ENCODE data around the gene CTNNBIP1.
A peak's percentile ranks its signal among the peaks of the same experiment; 100 is the strongest.
"Not testable (repeated sequence)": the region's sequence is repeated elsewhere in the genome, so short reads cannot be mapped to it uniquely, and the experiment has no call there.

The CTNNBIP1 gene, protein sequence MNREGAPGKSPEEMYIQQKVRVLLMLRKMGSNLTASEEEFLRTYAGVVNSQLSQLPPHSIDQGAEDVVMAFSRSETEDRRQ

DNA sequence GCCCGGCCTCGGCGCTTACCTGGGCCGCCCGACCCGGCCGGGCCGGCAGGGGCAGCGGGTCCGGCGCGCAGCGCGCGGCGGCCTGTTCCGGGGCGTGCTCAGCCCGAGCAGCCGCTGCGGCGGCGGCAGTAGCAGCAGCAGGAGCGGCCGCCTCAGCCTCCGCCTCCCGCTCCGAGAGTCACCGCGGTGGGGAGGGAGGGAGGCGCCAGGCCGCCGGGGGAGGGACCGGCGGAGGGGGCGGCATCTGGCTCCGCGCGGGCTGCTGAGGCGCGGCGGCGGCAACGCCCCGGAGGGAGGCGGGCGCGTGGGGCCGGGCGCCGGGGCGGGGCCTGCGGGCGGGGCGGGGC lies at the start of gene CTNNBIP1:
TSS of gene CTNNBIP1 (minus strand) at position 194 of the 347 bp plus-strand sequence. CDS start 38,205 bp downstream, outside the sequence.
- DNase-seq (ENCODE audit: low spot score), result peak; percentile 79

DNA sequence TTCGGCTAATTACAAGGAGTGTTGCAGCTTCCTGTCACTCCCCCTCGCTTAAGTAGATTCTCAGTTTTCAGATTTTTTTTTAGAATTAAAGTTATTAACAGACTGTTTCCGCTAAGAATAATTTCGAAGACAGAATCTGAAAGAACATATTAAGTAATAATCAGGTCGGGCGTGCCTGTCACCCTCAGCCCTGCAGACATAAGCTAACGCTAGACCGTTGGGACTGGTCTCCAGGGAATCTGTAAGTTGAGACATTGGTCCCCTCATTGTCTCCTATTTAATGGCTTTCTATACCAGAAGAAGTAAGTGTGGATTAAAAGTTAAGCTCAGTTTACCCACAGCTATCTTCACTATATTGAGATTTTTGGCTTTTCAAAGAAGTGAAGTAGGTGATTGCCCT lies 47.7 kb upstream of the CTNNBIP1 start:
- DNase-seq (ENCODE audit: low spot score), result no peak

DNA sequence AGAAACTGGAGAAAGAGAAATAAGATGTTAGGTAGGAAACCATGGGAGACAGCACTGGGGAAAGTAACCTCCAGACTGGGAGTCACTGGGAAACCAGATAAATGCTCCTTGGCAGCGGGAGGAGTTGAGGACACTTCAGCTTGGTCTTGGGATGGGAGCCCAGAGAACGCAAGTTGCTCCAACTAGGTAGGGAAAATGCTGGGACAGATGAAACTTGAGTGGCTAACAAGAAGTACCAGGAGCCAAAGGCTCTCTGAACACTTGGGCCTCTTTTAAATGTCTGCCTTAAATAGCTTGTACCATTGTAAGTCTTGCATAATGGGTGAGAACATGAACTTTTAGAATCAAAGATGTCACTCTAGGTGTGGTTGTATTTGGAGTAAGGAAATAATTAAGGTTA lies 36.2 kb upstream of the CTNNBIP1 start:
- DNase-seq (ENCODE audit: low spot score), result no peak

DNA sequence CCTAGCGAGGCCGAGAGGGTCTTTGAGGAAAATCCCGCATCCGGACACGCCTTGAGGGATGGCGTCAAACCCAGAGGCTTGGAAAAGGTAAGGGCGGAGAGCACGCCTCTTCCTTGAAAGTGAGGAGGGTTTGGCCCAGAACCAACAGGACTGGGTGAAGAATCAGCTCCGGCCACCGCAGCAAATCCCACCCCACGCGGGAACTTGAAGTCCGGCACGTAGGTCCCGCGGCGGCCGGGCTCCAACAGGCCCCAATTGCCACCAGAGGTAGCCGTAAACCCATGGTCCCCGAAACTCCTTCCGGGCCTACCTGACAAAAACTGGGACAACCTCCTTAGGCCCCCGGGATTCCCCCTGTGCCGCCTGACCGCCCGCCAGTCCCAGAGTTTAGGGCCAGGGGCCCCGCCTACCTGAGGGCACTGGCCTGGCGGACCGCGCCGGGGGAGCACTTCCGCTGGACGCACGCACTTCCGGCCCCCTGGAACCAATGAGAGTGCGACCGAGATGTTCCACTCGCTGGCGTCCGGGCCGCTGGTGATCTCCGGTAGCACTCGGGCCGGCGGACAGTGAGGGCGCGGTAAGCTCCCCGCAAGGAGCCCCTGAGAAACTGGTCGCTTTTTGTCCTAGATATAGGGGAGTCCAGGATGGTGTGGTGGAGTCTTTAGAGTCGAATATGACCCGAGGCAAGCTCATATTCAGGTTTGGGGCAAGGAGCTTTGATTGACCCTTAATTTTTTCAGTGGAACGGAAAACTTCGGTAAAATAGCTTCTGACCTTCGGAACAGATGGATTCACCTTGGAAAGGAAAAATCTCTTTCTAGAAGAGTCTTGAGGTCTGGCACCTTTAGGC lies 33.1 kb upstream of the CTNNBIP1 start, which contains the start of the genes LZIC and NMNAT1:
TSS of gene LZIC (minus strand) at position 453 of the 850 bp plus-strand sequence. CDS start 6,772 bp downstream, outside the sequence.
TSS of gene NMNAT1 (plus strand) at position 537 of the 850 bp plus-strand sequence. CDS start 28,599 bp downstream, outside the sequence.
- peak; percentile 78 for DNase-seq (ENCODE audit: low spot score)

DNA sequence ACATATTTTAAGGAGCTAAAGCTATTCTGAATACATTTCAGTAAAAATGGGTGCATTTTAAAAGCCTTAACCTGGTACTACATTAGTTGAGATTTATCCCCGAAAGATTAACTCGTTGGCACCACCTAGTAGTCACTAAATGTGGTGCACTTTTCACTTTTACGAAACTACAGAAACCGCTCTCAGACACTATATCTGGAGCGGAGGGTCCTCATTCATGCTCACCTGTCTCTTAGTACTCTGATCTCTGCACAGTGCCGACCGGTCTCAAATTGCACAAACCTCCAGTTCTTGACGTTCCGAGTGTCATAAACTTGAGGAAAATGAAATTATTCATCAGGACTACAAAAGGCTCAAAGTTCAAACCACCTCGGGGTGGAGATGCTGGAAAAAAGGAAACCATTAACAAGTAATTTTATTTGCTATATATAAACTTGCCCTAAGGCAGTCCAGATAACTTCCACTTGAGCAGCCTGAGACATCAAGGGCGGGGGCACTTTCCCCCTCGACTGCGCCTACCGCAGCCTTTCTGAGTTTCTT lies 32.4 kb upstream of the CTNNBIP1 start:
- DNase-seq (ENCODE audit: low spot score), result peak; percentile 60

DNA sequence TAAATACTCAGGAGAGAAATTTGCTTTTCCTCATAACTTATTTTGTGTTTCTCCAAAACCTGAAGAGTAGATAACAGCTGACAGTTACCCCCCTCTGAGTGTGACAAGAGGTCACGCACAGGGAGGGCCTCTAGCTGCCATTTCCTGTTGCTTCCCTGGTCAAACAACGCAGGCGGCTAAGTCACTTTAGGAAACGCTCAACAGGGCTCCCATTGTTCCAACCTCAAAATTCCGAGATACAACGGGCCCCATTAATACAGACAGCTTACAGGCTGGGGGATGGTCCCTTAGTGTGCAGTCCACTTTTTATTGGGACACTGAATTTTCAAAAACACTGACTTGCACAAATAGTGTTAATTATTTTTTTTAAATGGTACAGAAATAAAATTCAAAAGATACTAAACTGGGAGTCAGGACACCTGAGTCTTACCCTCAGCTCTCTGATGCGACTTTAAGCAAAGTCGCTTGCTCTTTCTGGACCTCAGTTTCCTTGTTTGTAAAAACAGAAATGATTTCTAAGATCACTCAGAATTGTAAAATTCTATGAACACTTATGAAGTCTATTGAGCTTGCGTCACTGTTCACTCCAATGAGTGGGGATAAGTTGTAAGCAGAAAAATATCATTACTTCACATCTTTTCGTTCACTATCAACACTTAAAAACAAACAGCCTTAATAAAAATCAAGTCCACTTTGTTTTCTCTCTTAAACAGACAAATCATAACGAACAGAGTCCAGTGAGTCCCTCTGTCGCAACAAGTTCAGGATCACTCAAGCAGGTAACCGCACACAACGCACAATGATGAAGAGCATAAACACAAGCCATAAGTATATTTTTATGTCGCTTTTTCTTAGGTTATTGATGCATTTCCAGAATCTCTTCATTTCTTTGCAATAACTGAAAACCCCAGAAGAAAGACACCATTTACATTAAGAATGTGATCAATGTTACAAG lies 19.6 kb upstream of the CTNNBIP1 start:
- peak; percentile 67 for DNase-seq (ENCODE audit: low spot score)

DNA sequence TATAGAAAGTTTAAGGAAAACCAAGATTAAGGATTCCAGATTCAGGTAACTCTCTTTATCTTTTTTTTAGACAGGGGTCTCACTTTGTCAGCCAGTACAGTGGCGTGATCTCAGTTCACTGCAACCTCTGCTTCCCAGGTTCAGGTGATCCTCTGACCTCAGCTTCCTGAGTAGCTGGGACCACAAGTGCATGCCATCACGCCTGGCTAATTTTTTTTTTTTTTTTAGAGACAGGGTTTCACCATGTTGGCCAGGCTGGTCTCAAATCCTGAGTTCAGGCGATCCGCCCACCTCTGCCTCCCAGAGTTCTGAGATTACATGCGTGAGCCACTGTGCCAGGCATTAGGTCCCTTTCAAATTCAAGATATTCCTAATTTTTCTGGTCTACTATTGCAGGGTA lies 17.2 kb upstream of the CTNNBIP1 start:
- no peak for DNase-seq (ENCODE audit: low spot score)

DNA sequence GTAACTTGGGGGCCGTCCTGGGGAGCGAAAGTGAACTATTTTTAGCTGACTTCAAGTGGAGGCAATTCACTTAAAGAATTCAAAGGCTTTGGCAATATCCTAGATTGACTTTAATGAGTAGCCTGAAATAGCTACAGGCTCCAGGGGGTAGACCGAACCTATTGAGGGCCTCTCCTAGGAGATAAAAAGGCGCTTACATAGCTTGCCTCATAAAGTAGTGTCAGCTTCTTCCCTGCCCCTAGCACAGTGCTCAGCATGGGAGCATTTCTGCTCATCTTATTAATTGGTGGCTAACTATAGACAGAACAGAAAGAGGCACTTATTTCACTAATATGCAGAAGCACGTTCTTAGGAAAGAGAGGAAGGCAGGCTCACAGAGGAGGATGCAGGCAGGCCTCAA lies 12.3 kb upstream of the CTNNBIP1 start:
- peak; percentile 31 for DNase-seq (ENCODE audit: low spot score)

DNA sequence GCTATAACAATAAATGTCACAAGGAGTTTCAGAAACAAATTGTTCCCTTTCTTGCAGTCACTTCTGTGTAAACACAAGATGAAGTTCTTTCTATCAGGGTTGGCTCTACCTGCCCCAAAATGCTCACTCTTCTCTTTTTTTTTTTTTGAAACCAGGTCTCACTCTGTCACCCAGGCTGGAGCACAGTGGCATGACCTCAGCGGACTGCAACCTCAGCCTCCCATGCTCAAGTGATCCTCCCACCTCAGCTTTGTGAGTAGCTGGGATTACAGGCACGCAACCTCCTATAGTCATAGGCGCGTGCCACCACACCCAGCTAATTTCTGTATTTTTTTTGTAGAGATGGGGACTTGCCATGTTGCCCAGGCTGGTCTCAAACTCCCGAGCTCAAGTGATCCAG lies 10.5 kb upstream of the CTNNBIP1 start:
- DNase-seq (ENCODE audit: low spot score), result no peak

DNA sequence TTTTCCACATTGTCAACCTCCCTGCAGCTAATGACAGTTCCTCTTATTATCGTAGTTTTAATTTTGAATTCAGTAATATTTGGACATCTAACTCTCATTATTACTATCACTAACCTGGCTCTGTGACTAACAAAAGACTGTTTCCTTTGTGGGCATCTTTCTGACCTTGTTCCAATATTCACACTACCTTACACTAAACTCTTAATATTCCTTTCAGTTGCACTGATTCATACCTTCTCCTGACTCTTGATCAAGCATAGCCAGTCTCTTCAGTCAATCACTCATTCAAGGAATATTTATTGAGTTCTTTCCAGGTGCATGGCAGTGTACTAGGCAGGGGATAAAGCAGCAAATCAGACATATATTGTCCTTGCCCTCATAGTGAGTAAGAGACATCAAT lies 7.8 kb upstream of the CTNNBIP1 start:
- DNase-seq (ENCODE audit: low spot score), result no peak

DNA sequence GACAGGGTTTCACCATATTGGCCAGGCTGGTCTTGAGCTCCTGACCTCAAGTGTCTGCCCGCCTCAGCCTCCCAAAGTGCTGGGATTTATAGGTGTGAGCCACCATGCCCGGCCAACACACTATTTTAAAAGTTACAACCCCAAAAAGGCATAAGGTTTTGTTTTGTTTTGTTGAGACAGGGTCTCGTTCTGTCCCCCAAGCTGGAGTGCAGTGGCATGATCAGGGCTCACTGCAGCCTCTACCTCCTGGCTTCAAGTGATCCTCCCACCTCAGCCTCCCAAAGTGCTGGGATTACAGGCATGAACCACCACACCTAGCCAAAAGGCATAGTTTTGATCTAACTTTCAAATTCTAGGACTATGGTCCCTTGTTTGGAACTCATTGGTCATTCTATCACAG lies 7.4 kb upstream of the CTNNBIP1 start:
- not testable (repeated sequence) for DNase-seq (ENCODE audit: low spot score)

DNA sequence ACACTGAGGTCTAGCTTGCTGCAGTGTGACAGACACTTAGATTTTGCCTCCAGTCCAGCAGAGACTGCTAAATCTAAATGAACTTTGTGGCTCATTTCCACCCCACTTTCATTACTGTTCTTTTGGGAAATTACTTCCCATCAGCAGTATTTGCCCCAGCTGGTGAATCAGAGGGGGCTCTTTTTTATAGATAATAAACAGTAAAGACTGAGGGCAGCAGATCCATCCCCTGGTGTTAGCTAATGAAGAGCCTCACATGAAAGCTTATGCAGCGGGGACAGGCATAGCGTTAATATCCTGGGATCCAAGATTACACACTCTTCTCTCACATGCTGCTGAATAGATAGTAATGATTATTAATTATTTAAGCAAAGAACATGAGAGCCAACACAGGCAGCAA lies 6.4 kb upstream of the CTNNBIP1 start:
- no peak for DNase-seq (ENCODE audit: low spot score)

DNA sequence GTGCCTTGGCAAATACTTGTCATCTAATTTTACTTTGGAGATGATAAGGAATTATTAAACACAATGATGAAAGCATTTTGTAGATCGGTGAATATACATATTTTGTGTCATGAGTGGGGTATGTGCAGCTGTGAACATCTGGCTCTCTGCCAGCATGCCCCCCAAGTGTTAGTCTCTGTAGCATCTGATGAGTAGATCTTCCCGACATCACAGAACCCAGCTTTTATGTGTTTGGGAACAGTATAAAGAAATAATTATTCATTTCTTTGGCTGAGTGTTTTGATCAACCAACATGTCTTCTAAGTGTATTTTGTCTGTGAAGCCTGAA lies 4.5 kb upstream of the CTNNBIP1 start:
- DNase-seq (ENCODE audit: low spot score), result no peak

DNA sequence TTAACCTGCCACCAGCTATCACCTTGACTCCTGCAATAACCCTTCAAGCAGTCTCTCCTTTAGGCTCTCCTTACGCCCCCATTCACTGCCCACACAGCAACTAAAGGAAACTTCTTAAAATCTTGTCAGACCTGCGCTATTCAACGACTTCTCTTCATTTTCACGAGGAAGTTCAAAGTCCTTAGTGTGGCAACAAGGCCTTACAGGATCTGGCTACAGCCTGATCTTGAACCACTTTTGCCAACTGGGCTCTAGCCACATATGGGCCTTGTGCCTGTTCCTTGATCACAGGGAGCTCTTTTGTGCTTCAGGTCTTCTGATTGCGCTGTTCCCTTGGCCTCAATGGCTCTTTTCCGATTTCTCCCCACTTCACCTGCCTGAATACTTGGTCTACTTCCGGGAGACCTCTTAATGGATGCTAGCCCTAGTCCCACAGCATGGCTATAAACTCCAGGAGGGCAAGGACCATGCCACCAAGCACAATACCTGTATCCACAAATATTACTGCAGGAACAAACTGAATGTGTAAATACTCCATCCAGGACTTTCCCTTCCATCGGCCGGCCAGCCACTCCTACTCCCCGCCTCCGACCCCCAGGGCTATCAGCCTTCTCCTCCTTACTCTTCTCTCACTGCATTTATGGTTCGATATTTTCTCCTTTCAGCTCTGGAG lies 2.3 kb upstream of the CTNNBIP1 start:
- peak; percentile 36 for DNase-seq (ENCODE audit: low spot score)

DNA sequence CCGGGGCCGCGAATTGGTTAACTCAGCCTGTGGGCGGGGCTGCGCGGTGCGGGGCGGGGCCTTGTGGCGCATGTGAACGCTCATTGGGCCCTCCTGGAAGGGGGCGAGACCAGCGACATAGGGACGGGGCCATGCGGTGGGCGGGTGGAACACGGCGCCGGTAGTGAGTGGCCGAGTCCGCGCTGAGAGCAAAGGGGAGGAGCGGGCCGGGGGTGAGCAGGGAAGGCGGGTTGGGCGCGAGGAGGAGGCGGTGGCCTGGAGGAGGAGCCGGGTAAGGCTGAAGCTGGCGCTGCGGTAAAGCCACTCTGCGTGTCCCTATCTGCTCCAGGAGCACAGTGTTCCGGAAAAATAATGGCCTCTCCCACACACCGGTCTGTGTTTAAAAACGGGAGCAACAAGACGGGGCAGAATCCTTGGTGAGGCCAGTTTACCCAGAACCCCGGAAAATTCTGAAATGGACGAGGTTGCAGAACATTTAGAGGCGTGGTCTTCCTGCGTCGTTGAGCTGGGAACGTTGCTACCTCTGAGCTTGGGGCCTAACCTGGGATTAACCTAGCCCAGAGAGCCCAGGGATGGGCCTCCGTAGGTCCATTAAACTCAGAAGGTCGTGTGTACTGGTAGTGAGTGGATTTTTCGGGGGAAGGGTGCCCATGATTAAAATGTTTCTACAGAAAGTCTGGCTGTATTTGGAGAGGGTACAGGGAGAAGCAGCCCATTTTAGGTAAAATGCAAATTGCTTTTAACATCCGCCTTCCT lies 532 bp upstream of the CTNNBIP1 start:
- DNase-seq (ENCODE audit: low spot score), result peak; percentile 89

DNA sequence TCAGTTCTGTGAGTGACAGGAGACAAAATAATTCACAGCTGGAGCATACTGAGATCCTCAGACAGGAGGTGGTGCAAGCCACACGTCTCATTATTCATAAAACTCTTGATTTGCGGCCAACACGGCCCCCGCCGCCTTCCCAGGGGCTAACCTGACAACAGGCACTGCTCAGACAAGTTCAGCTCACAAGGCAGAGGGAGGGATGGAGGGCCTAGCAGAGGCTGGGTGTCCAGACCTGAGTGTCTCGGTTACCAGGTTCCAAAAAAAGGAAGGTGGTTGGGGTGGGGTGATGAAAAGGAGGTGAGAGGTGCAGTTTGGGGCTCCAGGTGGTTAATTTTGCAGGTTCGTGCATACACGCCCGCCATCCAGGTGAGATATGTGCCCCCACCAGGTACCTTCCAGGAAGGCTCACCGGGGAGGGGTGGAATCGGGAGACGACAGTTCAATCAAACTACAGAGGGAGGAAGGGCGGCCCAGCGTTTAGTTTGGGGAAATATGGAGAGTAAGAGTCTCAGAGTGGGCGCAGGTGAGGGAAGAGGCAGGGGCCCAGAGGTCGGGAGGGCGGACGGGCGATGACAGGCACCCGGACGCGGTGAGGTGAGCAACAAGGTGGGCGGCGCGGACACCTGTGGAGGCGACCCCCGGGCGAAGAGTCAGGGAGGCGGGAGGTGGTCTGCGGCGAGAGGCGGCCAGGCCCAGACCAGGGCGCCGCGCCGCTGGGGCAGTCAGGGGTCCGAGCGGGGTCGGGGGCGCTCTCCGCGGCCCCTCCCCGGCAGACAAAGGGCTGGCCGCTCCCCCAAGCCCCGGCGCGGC lies 629 bp downstream of the CTNNBIP1 start:
- peak; percentile 23 for DNase-seq (ENCODE audit: low spot score)

DNA sequence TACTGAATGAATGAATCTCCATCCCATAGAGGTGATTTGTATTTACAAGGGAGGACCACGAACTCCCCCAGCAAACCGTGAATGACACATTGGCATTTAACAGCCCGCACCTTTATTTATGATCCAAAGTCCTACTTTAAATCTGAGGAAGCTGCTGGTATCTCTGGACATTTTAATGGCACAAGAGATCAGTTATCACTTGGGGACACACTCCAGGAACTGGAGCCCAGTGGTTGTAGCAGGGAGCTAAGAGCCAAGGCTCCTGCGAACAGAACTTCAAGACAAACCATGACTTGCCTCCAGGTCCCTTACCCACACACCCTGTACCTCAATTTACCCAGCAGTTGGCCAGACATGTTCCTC lies 1.2 kb downstream of the CTNNBIP1 start:
- DNase-seq (ENCODE audit: low spot score), result no peak

DNA sequence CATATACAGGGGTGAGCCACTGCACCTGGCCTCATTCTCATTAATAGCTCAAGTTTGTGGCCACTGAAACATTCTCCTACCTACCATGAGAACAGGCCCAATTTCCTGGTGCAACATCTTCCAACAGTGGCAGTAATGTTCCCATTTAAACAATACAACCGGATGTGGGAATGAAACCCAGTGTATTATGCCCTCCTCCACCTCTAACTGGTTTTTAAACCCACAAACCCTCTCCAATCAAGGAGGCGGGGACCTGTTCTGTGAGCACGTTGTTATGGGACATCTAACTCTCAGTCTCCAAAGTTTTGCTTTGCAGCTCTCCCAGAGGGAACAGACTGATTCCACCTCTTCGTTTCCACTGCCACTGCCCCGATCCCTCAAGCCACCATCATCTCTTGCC lies 2.6 kb downstream of the CTNNBIP1 start:
- DNase-seq (ENCODE audit: low spot score), result no peak

DNA sequence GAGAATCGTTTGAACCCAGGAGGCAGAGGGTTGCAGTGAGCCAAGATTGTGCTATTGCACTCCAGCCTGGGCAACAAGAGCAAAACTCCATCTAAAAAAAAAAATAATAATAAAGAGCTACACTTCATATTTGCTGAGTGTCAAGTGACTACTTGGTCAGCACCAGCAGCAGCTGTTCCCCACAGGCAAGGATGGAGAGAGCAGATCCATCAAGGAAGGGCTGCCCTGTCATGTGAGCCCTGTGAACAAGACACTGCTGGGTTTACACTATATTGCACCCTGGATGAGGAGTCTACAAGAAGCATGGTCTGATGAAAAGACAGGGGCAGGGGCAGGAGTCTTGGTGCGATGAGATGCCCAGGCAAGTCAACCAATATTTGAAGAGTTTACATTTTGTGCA lies 3.6 kb downstream of the CTNNBIP1 start:
- DNase-seq (ENCODE audit: low spot score), result no peak

DNA sequence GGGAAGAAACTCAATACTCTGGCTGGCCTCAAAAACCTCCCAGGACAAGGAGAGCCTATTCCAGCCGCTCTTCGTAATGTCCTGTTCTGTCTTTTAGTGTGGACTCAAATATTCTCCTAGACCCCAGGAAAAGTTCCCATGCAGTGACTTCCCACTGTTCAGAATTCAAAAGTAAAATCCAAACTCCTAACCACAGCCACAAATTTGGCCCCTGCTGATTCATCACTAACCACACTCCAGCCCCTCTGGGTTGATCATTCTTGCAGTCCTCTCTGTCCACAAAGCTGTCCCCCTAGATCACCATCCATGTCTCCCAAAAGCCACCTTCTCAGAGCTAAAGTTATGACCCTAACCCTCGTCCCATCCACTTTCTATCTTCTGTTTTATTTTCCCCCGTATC lies 5.1 kb downstream of the CTNNBIP1 start:
- no peak for DNase-seq (ENCODE audit: low spot score)

All from HuH-7 (cell line).